ENCODE results near the gene MAPRE2.

- TF ChIP-seq, protein P1, sequence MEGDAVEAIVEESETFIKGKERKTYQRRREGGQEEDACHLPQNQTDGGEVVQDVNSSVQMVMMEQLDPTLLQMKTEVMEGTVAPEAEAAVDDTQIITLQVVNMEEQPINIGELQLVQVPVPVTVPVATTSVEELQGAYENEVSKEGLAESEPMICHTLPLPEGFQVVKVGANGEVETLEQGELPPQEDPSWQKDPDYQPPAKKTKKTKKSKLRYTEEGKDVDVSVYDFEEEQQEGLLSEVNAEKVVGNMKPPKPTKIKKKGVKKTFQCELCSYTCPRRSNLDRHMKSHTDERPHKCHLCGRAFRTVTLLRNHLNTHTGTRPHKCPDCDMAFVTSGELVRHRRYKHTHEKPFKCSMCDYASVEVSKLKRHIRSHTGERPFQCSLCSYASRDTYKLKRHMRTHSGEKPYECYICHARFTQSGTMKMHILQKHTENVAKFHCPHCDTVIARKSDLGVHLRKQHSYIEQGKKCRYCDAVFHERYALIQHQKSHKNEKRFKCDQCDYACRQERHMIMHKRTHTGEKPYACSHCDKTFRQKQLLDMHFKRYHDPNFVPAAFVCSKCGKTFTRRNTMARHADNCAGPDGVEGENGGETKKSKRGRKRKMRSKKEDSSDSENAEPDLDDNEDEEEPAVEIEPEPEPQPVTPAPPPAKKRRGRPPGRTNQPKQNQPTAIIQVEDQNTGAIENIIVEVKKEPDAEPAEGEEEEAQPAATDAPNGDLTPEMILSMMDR (IDR thresholded peaks at IDR 0.05) = no peak
- TF ChIP-seq POLR2A (IDR thresholded peaks at IDR 0.05) = no peak
Measured at GRCh38 chr18:35106845-35107148, 65.6 kb downstream of the MAPRE2 start.

All from adrenal gland (tissue), 5 donors.